ENCODE measurements around the gene KLK2. TPM values are rescaled to one million over a fixed set of nuclear protein-coding genes. Genes with fewer than 3 reads are reported as not detected.

KLK2 gene
- total RNA-seq, 1 donor from 2014 or later, result not detected

GRCh38 chr19:50899569-50899968, 26.3 kb downstream of the KLK2 start:
- H3K27ac Mint-ChIP-seq (ENCODE audit: unreplicated experiment), result no peak overlapping the region
- no peaks in the 10 kb centered on the region for H3K9me3 Mint-ChIP-seq
- peaks cover 67% of the 10 kb centered on the region for H3K27me3 Mint-ChIP-seq (ENCODE audit: low read depth)

GRCh38 chr19:50902640-50903039, 29.4 kb downstream of the KLK2 start:
- no peak overlapping the region for H3K4me3 Mint-ChIP-seq
- TF ChIP-seq, protein P1, sequence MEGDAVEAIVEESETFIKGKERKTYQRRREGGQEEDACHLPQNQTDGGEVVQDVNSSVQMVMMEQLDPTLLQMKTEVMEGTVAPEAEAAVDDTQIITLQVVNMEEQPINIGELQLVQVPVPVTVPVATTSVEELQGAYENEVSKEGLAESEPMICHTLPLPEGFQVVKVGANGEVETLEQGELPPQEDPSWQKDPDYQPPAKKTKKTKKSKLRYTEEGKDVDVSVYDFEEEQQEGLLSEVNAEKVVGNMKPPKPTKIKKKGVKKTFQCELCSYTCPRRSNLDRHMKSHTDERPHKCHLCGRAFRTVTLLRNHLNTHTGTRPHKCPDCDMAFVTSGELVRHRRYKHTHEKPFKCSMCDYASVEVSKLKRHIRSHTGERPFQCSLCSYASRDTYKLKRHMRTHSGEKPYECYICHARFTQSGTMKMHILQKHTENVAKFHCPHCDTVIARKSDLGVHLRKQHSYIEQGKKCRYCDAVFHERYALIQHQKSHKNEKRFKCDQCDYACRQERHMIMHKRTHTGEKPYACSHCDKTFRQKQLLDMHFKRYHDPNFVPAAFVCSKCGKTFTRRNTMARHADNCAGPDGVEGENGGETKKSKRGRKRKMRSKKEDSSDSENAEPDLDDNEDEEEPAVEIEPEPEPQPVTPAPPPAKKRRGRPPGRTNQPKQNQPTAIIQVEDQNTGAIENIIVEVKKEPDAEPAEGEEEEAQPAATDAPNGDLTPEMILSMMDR (conservative IDR thresholded peaks at IDR 0.05), result no peak
- H3K9me3 Mint-ChIP-seq, result no peaks in the 10 kb centered on the region
- peaks cover 55% of the 10 kb centered on the region for H3K27me3 Mint-ChIP-seq (ENCODE audit: low read depth)
- no peak overlapping the region for H3K27ac Mint-ChIP-seq (ENCODE audit: unreplicated experiment)
- no peaks in the 10 kb centered on the region for H3K4me1 Mint-ChIP-seq
- DNase-seq (ENCODE audit: low read depth, low spot score), result no peak
- no peaks in the 10 kb centered on the region for H3K36me3 Mint-ChIP-seq (ENCODE audit: low read depth)

More at GRCh38 chr19:50899569-50899968, 26.3 kb downstream of the KLK2 start:
- Mint-ChIP-seq H3K4me3 (no peak overlapping the region), H3K36me3 (ENCODE audit: low read depth) (no peaks in the 10 kb centered on the region), H3K4me1 (no peaks in the 10 kb centered on the region)
- DNase-seq (ENCODE audit: low read depth, low spot score), result no peak
- TF ChIP-seq, protein P1 (conservative IDR thresholded peaks at IDR 0.05), result no peak

GRCh38 chr19:50906217-50906616, 33.0 kb downstream of the KLK2 start:
- Mint-ChIP-seq H3K36me3 (ENCODE audit: low read depth) (no peaks in the 10 kb centered on the region), H3K4me1 (peaks cover 4% of the 10 kb centered on the region), H3K4me3 (no peak overlapping the region), H3K27ac (ENCODE audit: unreplicated experiment) (peak overlapping the region; percentile 27), H3K27me3 (ENCODE audit: low read depth) (peaks cover 28% of the 10 kb centered on the region), H3K9me3 (no peaks in the 10 kb centered on the region)
- TF ChIP-seq, protein P1 (conservative IDR thresholded peaks at IDR 0.05), result peak; percentile 55
- DNase-seq (ENCODE audit: low read depth, low spot score), result peak; percentile 46

GRCh38 chr19:50908336-50908735, 35.1 kb downstream of the KLK2 start:
- no peak overlapping the region for H3K4me3 Mint-ChIP-seq
- H3K27me3 Mint-ChIP-seq (ENCODE audit: low read depth), result peaks cover 15% of the 10 kb centered on the region
- no peak for DNase-seq (ENCODE audit: low read depth, low spot score)
- H3K27ac Mint-ChIP-seq (ENCODE audit: unreplicated experiment), result no peak overlapping the region
- H3K9me3 Mint-ChIP-seq, result no peaks in the 10 kb centered on the region
- no peaks in the 10 kb centered on the region for H3K36me3 Mint-ChIP-seq (ENCODE audit: low read depth)
- H3K4me1 Mint-ChIP-seq, result peaks cover 4% of the 10 kb centered on the region
- TF ChIP-seq, protein P1 (conservative IDR thresholded peaks at IDR 0.05), result no peak

DNA sequence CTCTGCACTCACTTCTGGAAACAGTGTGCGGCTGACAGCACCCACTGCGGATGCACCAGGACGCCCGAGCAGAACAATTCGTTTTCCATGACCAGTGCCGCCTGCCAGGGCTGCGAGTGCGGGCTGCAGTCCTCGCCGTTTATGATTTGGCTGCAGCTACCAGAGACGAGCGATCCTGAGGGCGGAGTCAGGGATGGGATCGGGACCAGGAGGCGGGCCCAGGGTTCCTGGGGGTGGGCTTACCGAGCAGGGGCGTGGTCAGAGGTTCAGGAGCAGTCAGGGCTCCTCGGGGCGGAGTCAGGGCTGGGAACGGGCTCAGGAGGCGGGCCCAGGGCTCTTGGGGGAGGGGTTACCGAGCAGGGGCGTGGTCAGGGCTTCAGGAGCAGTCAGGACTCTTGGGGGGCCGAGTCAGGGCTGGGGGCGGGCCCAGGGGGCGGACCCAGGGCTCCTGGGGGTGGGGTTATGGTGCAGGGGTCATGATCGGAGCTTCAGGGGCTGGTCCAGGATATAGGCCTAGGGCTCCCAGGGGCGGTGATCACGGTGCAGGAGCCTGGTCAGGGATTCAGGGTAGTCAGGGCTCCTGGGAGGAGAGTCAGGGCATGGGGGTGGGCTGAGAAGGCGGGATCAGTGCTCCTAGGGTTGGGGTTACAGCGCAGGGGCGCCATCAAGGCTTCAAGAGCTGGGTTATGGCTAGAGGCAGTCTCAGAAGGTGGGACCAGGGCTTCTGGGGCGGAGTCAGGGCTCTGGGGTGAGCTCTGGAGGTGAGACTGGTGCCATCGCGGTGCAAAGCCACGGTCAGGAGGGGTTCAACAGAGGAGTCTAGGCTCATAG, 36.2 kb downstream of the KLK2 start:
- H3K4me3 Mint-ChIP-seq, result no peak overlapping the region
- DNase-seq (ENCODE audit: low read depth, low spot score), result peak; percentile 73
- H3K27ac Mint-ChIP-seq (ENCODE audit: unreplicated experiment), result no peak overlapping the region
- TF ChIP-seq, protein P1 (conservative IDR thresholded peaks at IDR 0.05), result no peak
- no peaks in the 10 kb centered on the region for H3K9me3 Mint-ChIP-seq
- no peaks in the 10 kb centered on the region for H3K36me3 Mint-ChIP-seq (ENCODE audit: low read depth)
- peaks cover 4% of the 10 kb centered on the region for H3K4me1 Mint-ChIP-seq
- H3K27me3 Mint-ChIP-seq (ENCODE audit: low read depth), result peaks cover 15% of the 10 kb centered on the region

Measured in neural crest cell (in vitro differentiated cells).